ENCODE results near the gene FBXO4.
A peak's percentile ranks its signal among the peaks of the same experiment; 100 is the strongest.

The FBXO4 gene

GRCh38 chr5:41924872-41925554 lies at the start of gene FBXO4:
Gene FBXO4 (plus strand): TSS chr5:41925281. CDS start chr5:41925310, 29 bp downstream.
- TF ChIP-seq, protein P1, sequence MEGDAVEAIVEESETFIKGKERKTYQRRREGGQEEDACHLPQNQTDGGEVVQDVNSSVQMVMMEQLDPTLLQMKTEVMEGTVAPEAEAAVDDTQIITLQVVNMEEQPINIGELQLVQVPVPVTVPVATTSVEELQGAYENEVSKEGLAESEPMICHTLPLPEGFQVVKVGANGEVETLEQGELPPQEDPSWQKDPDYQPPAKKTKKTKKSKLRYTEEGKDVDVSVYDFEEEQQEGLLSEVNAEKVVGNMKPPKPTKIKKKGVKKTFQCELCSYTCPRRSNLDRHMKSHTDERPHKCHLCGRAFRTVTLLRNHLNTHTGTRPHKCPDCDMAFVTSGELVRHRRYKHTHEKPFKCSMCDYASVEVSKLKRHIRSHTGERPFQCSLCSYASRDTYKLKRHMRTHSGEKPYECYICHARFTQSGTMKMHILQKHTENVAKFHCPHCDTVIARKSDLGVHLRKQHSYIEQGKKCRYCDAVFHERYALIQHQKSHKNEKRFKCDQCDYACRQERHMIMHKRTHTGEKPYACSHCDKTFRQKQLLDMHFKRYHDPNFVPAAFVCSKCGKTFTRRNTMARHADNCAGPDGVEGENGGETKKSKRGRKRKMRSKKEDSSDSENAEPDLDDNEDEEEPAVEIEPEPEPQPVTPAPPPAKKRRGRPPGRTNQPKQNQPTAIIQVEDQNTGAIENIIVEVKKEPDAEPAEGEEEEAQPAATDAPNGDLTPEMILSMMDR (IDR thresholded peaks at IDR 0.05) = peak; percentile 48
- peak; percentile 91 for DNase-seq (ENCODE audit: low spot score)
- H3K27ac ChIP-seq = peak within 1 kb of the TSS; percentile 91 to 93
- H3K4me3 ChIP-seq = peak within 1 kb of the TSS; percentile 78

DNA sequence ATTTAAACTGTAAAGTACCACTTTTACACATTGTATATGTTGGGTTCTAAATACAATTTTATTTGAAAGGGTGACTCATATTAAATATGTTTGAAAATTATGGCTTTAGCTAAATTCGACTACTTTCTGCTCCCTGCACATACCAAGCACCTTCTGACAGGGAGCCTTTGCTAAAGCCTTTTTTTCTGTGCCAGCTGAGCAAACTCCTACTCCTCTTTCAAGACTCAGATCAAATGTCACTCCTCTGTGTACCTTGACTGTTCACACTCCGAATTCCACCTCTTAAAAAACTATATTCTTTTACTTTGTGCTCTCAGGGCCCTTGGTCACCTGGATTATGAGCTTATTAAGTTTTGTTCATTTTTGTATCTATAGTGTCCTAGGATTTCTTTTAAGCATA lies 48.4 kb upstream of the FBXO4 start:
- Histone ChIP-seq H3K27ac (no peak overlapping the region), H3K4me3 (no peak overlapping the region)
- no peak for DNase-seq (ENCODE audit: low spot score)
- TF ChIP-seq, protein P1 (IDR thresholded peaks at IDR 0.05) = no peak

GRCh38 chr5:41877408-41877807 lies 47.7 kb upstream of the FBXO4 start:
- H3K27ac ChIP-seq = no peak overlapping the region
- TF ChIP-seq, protein P1 (IDR thresholded peaks at IDR 0.05) = no peak
- no peak overlapping the region for H3K4me3 ChIP-seq
- DNase-seq (ENCODE audit: low spot score) = no peak

GRCh38 chr5:41878173-41878572 lies 46.9 kb upstream of the FBXO4 start:
- Histone ChIP-seq H3K4me3 (no peak overlapping the region), H3K27ac (no peak overlapping the region)
- DNase-seq (ENCODE audit: low spot score) = no peak
- TF ChIP-seq, protein P1 (IDR thresholded peaks at IDR 0.05) = no peak

GRCh38 chr5:41878643-41879478 lies 46.2 kb upstream of the FBXO4 start:
- TF ChIP-seq, protein P1 (IDR thresholded peaks at IDR 0.05) = no peak
- H3K4me3 ChIP-seq = no peak overlapping the region
- no peak overlapping the region for H3K27ac ChIP-seq
- no peak for DNase-seq (ENCODE audit: low spot score)

GRCh38 chr5:41882765-41883164 lies 42.3 kb upstream of the FBXO4 start:
- H3K4me3 ChIP-seq = no peak overlapping the region
- DNase-seq (ENCODE audit: low spot score) = no peak
- TF ChIP-seq, protein P1 (IDR thresholded peaks at IDR 0.05) = no peak
- no peak overlapping the region for H3K27ac ChIP-seq
